AG10803 (cell line): ENCODE results near the gene PZP.
A peak's percentile ranks its signal among the peaks of the same experiment; 100 is the strongest.
"Not testable (repeated sequence)": the region's sequence is repeated elsewhere in the genome, so short reads cannot be mapped to it uniquely, and the experiment has no call there.

Experiments
- DNase-seq: peaks from one replicate; pipeline ENCODE4 v3.0.0; 2010; ENCODE audit warnings: low read depth
- H3K4me3 ChIP-seq: 2 replicates; pipeline ENCODE4 v1.5.1; 2011; ENCODE audit warnings: mild to moderate bottlenecking, low read length, control low read depth
- TF ChIP-seq, protein P1 (sequence below): conservative IDR thresholded peaks from 2 replicates; pipeline ENCODE4 v1.5.1; 2011; ENCODE audit warnings: mild to moderate bottlenecking, low read length, control low read depth, inconsistent platforms

PZP gene

GRCh38 chr12:9244894-9245293, 36.7 kb upstream of the PZP start:
- no peak for DNase-seq
- no peak overlapping the region for H3K4me3 ChIP-seq
- TF ChIP-seq, protein P1, sequence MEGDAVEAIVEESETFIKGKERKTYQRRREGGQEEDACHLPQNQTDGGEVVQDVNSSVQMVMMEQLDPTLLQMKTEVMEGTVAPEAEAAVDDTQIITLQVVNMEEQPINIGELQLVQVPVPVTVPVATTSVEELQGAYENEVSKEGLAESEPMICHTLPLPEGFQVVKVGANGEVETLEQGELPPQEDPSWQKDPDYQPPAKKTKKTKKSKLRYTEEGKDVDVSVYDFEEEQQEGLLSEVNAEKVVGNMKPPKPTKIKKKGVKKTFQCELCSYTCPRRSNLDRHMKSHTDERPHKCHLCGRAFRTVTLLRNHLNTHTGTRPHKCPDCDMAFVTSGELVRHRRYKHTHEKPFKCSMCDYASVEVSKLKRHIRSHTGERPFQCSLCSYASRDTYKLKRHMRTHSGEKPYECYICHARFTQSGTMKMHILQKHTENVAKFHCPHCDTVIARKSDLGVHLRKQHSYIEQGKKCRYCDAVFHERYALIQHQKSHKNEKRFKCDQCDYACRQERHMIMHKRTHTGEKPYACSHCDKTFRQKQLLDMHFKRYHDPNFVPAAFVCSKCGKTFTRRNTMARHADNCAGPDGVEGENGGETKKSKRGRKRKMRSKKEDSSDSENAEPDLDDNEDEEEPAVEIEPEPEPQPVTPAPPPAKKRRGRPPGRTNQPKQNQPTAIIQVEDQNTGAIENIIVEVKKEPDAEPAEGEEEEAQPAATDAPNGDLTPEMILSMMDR = no peak

GRCh38 chr12:9243999-9244649, 35.9 kb upstream of the PZP start:
- TF ChIP-seq, protein P1 = no peak
- no peak overlapping the region for H3K4me3 ChIP-seq
- no peak for DNase-seq

DNA sequence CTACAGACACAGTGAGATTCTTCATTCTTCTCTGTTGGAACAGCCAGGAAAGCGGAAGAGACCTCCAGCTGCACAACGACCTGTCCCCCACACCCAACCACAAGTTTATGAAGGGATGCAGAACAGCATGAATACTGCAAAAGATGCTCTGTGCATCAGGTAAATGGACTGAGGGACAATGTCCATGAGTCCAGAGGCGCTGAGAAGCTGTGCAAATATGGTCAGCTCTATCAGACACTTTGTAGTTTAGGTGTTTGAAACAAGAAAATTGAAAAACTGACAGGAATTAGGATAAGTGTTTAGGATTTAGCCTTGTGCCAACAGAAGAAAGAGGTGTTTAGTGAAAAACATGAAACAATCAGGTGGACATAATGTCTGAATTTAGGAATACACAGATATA, 33.1 kb upstream of the PZP start:
- no peak overlapping the region for H3K4me3 ChIP-seq
- TF ChIP-seq, protein P1 = no peak
- no peak for DNase-seq

GRCh38 chr12:9240776-9241175, 32.6 kb upstream of the PZP start:
- TF ChIP-seq, protein P1 = no peak
- no peak overlapping the region for H3K4me3 ChIP-seq
- DNase-seq = no peak

DNA sequence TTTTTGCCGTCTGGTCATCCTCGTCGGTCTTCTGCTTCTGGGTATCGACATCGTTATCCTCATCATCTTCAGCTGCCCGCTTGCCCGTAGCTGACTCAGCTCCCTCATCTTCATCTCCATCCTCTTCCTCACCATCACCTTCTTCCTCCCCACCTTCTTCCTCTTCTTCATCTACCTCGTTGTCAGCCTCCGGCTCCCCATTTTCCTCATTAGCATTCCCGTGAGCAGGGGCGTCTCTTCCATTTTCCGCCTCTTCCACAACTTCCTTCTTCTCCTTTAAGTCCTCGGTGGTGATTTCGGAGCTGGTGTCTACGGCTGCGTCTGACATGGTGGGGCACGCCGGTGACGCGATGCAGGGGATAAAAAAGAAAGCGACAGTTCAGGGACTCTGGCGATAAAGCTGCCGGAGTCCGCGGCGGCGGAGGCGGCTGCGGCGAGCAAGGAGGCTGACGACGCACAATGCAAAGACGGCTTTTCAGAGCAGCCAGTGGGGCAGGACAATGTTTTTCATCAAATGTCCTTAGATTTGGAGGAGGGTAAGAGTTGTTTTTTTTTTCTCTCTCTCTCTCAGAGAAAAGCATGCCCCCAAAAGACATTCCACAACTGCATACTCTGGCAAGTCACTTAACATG, 31.9 kb upstream of the PZP start:
- H3K4me3 ChIP-seq = peak overlapping the region; percentile 22; the same call in 1 of the 2 replicates
- DNase-seq = not testable (repeated sequence)

GRCh38 chr12:9237286-9237685, 29.1 kb upstream of the PZP start:
- DNase-seq = no peak
- no peak overlapping the region for H3K4me3 ChIP-seq
- TF ChIP-seq, protein P1 = no peak

DNA sequence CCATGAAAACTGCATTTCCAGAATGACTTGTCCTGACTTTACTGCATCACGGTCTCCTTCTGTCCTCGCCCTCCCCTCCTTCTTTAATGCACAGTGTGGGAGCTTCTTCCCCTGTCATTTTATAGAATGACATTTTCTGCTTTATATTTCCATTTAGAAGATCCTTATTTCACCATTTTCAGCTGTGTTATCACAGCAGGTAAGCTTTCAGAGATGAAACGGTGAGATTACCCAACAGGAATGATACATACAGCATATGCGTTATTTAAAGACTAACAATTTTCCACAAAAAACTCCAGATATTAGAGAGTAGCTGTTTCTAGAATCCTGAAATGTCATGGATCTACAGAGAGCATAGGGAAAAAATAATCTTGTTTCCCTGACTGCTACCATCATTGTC, 27.3 kb upstream of the PZP start:
- no peak overlapping the region for H3K4me3 ChIP-seq
- TF ChIP-seq, protein P1 = no peak
- no peak for DNase-seq
